Esophagus squamous epithelium (tissue), 5 donors: Measurements from ENCODE around the gene RAB40C. TPM values are rescaled to one million over a fixed set of nuclear protein-coding genes. Genes with fewer than 3 reads are reported as not detected.

Experiments used
- DNase-seq: peaks from one replicate; lab custom pipeline; 2025; lab: John Stamatoyannopoulos, UW
- H3K27ac ChIP-seq, 4 donors: fragments of 200-600 bp; sonication (generic); one replicate each; pipeline ENCODE4 v1.5.1; 2016 to 2019; ENCODE audit warnings: mild to moderate bottlenecking in 1 of 4
- H3K27me3 ChIP-seq, 4 donors: fragments of 200-600 bp; sonication (generic); 1 replicate in 3 of 4; 2 replicates in 1 of 4; pipeline versions ENCODE4 v1.5.1 to v1.6.0; 2017 to 2021; ENCODE audit warnings: antibody characterized with exemption in 1 of 4
- H3K36me3 ChIP-seq, 3 donors: fragments of 200-600 bp; sonication (generic); one replicate each; pipeline ENCODE4 v1.5.1; 2016 to 2019
- H3K4me1 ChIP-seq, 3 donors: fragments of 200-600 bp; sonication (generic); one replicate each; pipeline ENCODE4 v1.5.1; 2017 to 2019
- H3K4me3 ChIP-seq, 4 donors: fragments of 200-600 bp; sonication (generic); 1 replicate in 3 of 4; 2 replicates in 1 of 4; pipeline ENCODE4 v1.5.1; 2016 to 2019; ENCODE audit warnings: mild to moderate bottlenecking in 2 of 4, moderate library complexity in 1 of 4
- H3K9me3 ChIP-seq, 3 donors: fragments of 200-600 bp; sonication (generic); one replicate each; pipeline ENCODE4 v1.5.1; 2016 to 2019
- POLR2A ChIP-seq, 4 donors: fragments of 450-650 bp; IDR thresholded peaks; one replicate each; pipeline ENCODE4 v1.6.1; 2017; ENCODE audit warnings: antibody characterized with exemption in 4 of 4, mild to moderate bottlenecking in 4 of 4, moderate library complexity in 3 of 4
- WGBS, 2 donors: methylation state at CpG; one replicate each; pipeline ENCODE4 v1.1.5; 2018; 5-methylcytosine and 5-hydroxymethylcytosine counted together
- intact Hi-C: fragments of 100-400 bp; cut with DNase I; formaldehyde crosslinking; loops from one replicate; pipeline ENCODE4 v1.15.0; 2022
- total RNA-seq, 4 donors: library from RNA; depleted of rRNA; stranded (reverse); fragments of >200 nt; gene quantifications; one replicate each; pipeline ENCODE4 v1.1.0, GENCODE V29; 2016
- TF ChIP-seq, protein P1 (sequence below), 6 experiments: fragments of 450-650 bp in 4 of 6; fragments of 200-600 bp in 2 of 6; sonication (generic) in 2 of 6; IDR thresholded peaks; one replicate each; pipeline ENCODE4 v1.5.1; 2016 to 2019; ENCODE audit warnings: antibody characterized with exemption in 6 of 6, mild to moderate bottlenecking in 4 of 6, moderate library complexity in 4 of 6
- donor health status: DM: yes; HTN: yes; CAD: no.

The RAB40C gene
- total RNA-seq, 4 donors from 2014 or later, result 14.2 to 31.4 (median 20.3) TPM

DNA sequence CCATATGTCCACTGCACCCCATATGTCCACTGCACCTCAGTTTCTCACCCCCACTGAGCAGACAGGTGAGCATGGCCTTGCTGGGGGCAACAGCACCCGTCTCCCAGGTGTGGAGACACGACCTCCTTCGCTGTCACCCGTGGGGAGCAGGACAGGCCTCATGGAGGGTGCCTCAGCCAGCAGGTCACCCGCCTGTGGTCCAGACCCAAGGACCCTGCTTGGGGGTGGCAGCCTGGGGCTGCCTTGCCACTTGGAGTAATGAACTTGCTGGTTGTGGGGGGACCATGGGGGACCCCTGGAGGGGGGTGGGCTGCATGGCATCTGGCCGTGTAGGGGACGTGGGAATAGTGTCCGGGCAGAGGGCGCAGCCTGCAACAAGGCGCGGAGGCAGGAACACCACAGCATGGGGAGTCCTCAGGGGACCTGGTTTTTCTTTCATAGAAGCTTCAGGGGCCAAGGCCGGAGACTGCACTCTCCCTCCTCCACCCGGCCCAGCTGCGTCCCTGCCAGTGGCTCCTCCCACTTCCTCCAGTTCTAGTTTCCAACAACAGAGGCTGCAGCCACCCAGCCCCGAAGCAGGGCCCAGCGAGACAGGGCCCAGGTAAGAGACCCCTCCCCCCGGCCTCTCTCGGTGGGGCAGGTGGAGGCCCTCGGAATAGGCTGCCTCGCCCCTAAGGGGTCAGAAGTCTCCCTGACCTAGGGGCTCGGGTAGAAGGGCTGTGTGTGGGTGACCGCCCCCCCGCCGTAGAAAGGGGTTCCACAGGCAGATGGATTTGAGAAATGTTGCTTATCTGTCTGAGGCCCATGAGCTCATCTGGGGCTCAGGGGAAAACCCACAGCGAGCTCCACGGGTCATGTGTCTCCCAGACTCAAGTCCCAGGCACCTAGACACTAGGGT is 23.1 kb upstream of the RAB40C start, which contains the start of gene NHLRC4:
TSS of gene NHLRC4 (plus strand) at position 531 of the 898 bp plus-strand sequence. CDS start 1,043 bp downstream, outside the sequence.
- Histone ChIP-seq H3K36me3 (no peaks in the 10 kb centered on the region), H3K27me3 (peaks cover 0 to 39% (median 2%) of the 10 kb centered on the region in 4 donors), H3K4me3 (peak within 1 kb of the TSS in 3 of 4 donors; percentile 23 to 47 (median 33)), H3K9me3 (no peaks in the 10 kb centered on the region), H3K4me1 (peaks cover 31 to 64% (median 40%) of the 10 kb centered on the region in 3 donors), H3K27ac (peak within 1 kb of the TSS; percentile 7 to 68 (median 45))
- intact Hi-C loops, result no loop called here
- TF ChIP-seq, protein P1, sequence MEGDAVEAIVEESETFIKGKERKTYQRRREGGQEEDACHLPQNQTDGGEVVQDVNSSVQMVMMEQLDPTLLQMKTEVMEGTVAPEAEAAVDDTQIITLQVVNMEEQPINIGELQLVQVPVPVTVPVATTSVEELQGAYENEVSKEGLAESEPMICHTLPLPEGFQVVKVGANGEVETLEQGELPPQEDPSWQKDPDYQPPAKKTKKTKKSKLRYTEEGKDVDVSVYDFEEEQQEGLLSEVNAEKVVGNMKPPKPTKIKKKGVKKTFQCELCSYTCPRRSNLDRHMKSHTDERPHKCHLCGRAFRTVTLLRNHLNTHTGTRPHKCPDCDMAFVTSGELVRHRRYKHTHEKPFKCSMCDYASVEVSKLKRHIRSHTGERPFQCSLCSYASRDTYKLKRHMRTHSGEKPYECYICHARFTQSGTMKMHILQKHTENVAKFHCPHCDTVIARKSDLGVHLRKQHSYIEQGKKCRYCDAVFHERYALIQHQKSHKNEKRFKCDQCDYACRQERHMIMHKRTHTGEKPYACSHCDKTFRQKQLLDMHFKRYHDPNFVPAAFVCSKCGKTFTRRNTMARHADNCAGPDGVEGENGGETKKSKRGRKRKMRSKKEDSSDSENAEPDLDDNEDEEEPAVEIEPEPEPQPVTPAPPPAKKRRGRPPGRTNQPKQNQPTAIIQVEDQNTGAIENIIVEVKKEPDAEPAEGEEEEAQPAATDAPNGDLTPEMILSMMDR (IDR thresholded peaks at IDR 0.05), result no peak
- no peak for TF ChIP-seq POLR2A (IDR thresholded peaks at IDR 0.05)
- no peak for DNase-seq
- 25 to 36% methylated on average over 2 to 8 of the region's 26 CpGs for WGBS, 2 donors

GRCh38 chr16:567373-568256 is 22.3 kb upstream of the RAB40C start:
- WGBS, 2 donors, result 83% methylated on average over 1 of the region's 35 CpGs; no CpG with 5 or more reads in 1 of the 2 donors
- no peaks in the 10 kb centered on the region for H3K9me3 ChIP-seq
- peaks cover 0 to 8% (median 0%) of the 10 kb centered on the region in 3 donors for H3K36me3 ChIP-seq
- no peak for DNase-seq
- intact Hi-C loops, result no loop called here
- peaks cover 31 to 67% (median 40%) of the 10 kb centered on the region in 3 donors for H3K4me1 ChIP-seq
- peak overlapping the region in 3 of 4 donors; percentile 7 to 68 (median 54) for H3K27ac ChIP-seq
- TF ChIP-seq POLR2A (IDR thresholded peaks at IDR 0.05), result no peak
- TF ChIP-seq, protein P1 (IDR thresholded peaks at IDR 0.05), result no peak
- H3K27me3 ChIP-seq, result peaks cover 0 to 30% (median 0%) of the 10 kb centered on the region in 4 donors
- peak overlapping the region in 2 of 4 donors; percentile 33 to 47 for H3K4me3 ChIP-seq

GRCh38 chr16:568401-569258 is 21.2 kb upstream of the RAB40C start:
- Histone ChIP-seq H3K9me3 (no peaks in the 10 kb centered on the region), H3K27ac (peak overlapping the region in 3 of 4 donors; percentile 84 to 86 (median 85)), H3K4me1 (peaks cover 31 to 67% (median 40%) of the 10 kb centered on the region in 3 donors), H3K27me3 (peaks cover 0 to 20% (median 0%) of the 10 kb centered on the region in 4 donors), H3K36me3 (peaks cover 0 to 12% (median 0%) of the 10 kb centered on the region in 3 donors), H3K4me3 (peak overlapping the region in 3 of 4 donors; percentile 74 to 97 (median 96))
- TF ChIP-seq, protein P1 (IDR thresholded peaks at IDR 0.05), result no peak
- TF ChIP-seq POLR2A (IDR thresholded peaks at IDR 0.05), result no peak
- intact Hi-C loops, result no loop called here
- no peak for DNase-seq
- 73% methylated on average over 4 of the region's 11 CpGs; no CpG with 5 or more reads in 1 of the 2 donors for WGBS, 2 donors

- H3K27me3 ChIP-seq, result peaks cover 0 to 10% (median 0%) of the 10 kb centered on the region in 4 donors
- TF ChIP-seq, protein P1 (IDR thresholded peaks at IDR 0.05), result no peak
- peak in 2 of 4 donors; percentile 11 to 17 for TF ChIP-seq POLR2A (IDR thresholded peaks at IDR 0.05)
- WGBS, 2 donors, result 11% methylated on average over 3 of the region's 87 CpGs; no CpG with 5 or more reads in 1 of the 2 donors
- peak within 1 kb of the TSS; percentile 74 to 97 (median 86) for H3K4me3 ChIP-seq
- peak within 1 kb of the TSS; percentile 79 to 86 (median 84) for H3K27ac ChIP-seq
- peaks cover 6 to 22% (median 6%) of the 10 kb centered on the region in 3 donors for H3K36me3 ChIP-seq
- H3K9me3 ChIP-seq, result no peaks in the 10 kb centered on the region
- peaks cover 31 to 67% (median 40%) of the 10 kb centered on the region in 3 donors for H3K4me1 ChIP-seq
- no peak for DNase-seq
- intact Hi-C loops, result no loop called here
Measured at GRCh38 chr16:569445-570254, 20.2 kb upstream of the RAB40C start, which contains the start of gene PIGQ. Gene PIGQ, plus strand, starts transcription at chr16:569968. Its CDS starts 4,107 bp downstream, at chr16:574075.
